Endothelial cell of umbilical vein (primary cell): ENCODE results near the gene TLR9. TPM values are rescaled to one million over a fixed set of nuclear protein-coding genes. Genes with fewer than 3 reads are reported as not detected.

Source experiments
- BruUV-seq: library from RNA; stranded (reverse); fragments of 400-500 nt; replicated peaks from 2 replicates; lab custom pipeline; 2021; lab: Mats Ljungman, UMichigan
- CTCF ChIA-PET: fragments of 300-600, 350-600 bp; sonication (Branson Sonifier 250); formaldehyde crosslinking; loops from one replicate; lab custom pipeline; 2021; ENCODE audit warnings: antibody characterized with exemption, inconsistent platforms; lab: Charles Lee
- POLR2A ChIA-PET: fragments of 300-600, 350-600 bp; sonication (Branson Sonifier 250); formaldehyde crosslinking; loops from one replicate; lab custom pipeline; 2021; ENCODE audit warnings: antibody characterized with exemption, inconsistent platforms; lab: Charles Lee
- DNase-seq: peaks from one replicate; pipeline ENCODE4 v3.0.0-alpha.2; 2011; ENCODE audit warnings: low read depth, low spot score
- FAIRE-seq: peaks from 2 replicates; lab custom pipeline; 2011; peaks lifted over from hg19 to GRCh38; lab: Jason Lieb, UNC
- H2AFZ ChIP-seq: 2 replicates; pipeline ENCODE4 v1.6.0; 2012; ENCODE audit warnings: low read depth, low read length, control low read depth, inconsistent platforms
- H3K27ac ChIP-seq: 2 replicates; pipeline ENCODE4 v1.5.1; 2011; ENCODE audit warnings: low read depth, mild to moderate bottlenecking, control low read depth, low read length, moderate library complexity; ENCODE audit not compliant: insufficient read depth
- H3K27me3 ChIP-seq, 2 experiments: 2 replicates each; pipeline versions ENCODE4 v1.6.0 to v1.6.1; 2011; ENCODE audit warnings: low read length in 2 of 2, mixed read lengths in 1 of 2; ENCODE audit not compliant: control insufficient read depth in 2 of 2, insufficient read depth in 2 of 2
- H3K36me3 ChIP-seq, 2 experiments: 2 replicates in 1 of 2; 3 replicates in 1 of 2; pipeline ENCODE4 v1.5.1; 2011; ENCODE audit warnings: low read length in 2 of 2, mild to moderate bottlenecking in 1 of 2, moderate library complexity in 1 of 2; ENCODE audit not compliant: control insufficient read depth in 2 of 2, insufficient read depth in 2 of 2; ENCODE audit errors: extremely low read depth in 1 of 2
- H3K4me1 ChIP-seq: 3 replicates; pipeline ENCODE4 v1.5.1; 2011; ENCODE audit warnings: mild to moderate bottlenecking, low read length; ENCODE audit not compliant: control insufficient read depth, insufficient read depth; ENCODE audit errors: extremely low read depth
- H3K4me2 ChIP-seq: 2 replicates; pipeline ENCODE4 v1.6.1; 2011; ENCODE audit warnings: low read length, control low read depth, mixed read lengths; ENCODE audit not compliant: insufficient read depth
- H3K4me3 ChIP-seq, 3 experiments: fragments of 200-600 bp in 1 of 3; sonication (generic), shearing (Covaris generic) in 1 of 3; replicated peaks in 1 of 3; 2 replicates each; pipeline ENCODE4 v1.5.1; 2011 to 2016; ENCODE audit warnings: control low read depth in 3 of 3, low read length in 3 of 3, mild to moderate bottlenecking in 2 of 3, inconsistent platforms in 1 of 3, low read depth in 1 of 3, moderate library complexity in 1 of 3; ENCODE audit not compliant: insufficient read depth in 1 of 3
- H3K79me2 ChIP-seq: 2 replicates; pipeline ENCODE4 v1.6.0; 2012; ENCODE audit warnings: low read length, inconsistent platforms; ENCODE audit not compliant: control insufficient read depth, insufficient read depth
- H3K9ac ChIP-seq: replicated peaks from 2 replicates; pipeline ENCODE3; 2011; ENCODE audit warnings: low read length, control low read depth; ENCODE audit not compliant: insufficient read depth; ENCODE audit errors: extremely low read depth
- H3K9me1 ChIP-seq: replicated peaks from 3 replicates; pipeline ENCODE4 v1.6.0; 2011; ENCODE audit warnings: mild to moderate bottlenecking, low read length; ENCODE audit not compliant: control insufficient read depth, insufficient read depth; ENCODE audit errors: extremely low read depth
- H3K9me3 ChIP-seq: replicated peaks from 2 replicates; pipeline ENCODE4 v1.5.1; 2012; ENCODE audit warnings: low read length, inconsistent platforms; ENCODE audit not compliant: control insufficient read depth, insufficient read depth
- H4K20me1 ChIP-seq: replicated peaks from 2 replicates; pipeline ENCODE3; 2011; ENCODE audit warnings: mild to moderate bottlenecking, low read length; ENCODE audit not compliant: control insufficient read depth, insufficient read depth; ENCODE audit errors: extremely low read depth
- CTCF ChIP-seq, 2 donors: IDR thresholded peaks; 1 replicate in 1 of 2; 2 replicates in 1 of 2; pipeline ENCODE4 v1.5.1; 2011; ENCODE audit warnings: low read length in 2 of 2, mild to moderate bottlenecking in 2 of 2, moderate library complexity in 2 of 2, control low read depth in 1 of 2, inconsistent platforms in 1 of 2, low read depth in 1 of 2; ENCODE audit not compliant: insufficient read depth in 1 of 2; ENCODE audit errors: extremely low read depth in 1 of 2
- EZH2 ChIP-seq: IDR thresholded peaks from 2 replicates; pipeline ENCODE4 v1.6.1; 2012; ENCODE audit warnings: borderline replicate concordance, low read depth, mild to moderate bottlenecking, moderate library complexity, low read length, inconsistent platforms; ENCODE audit not compliant: severe bottlenecking
- FOS ChIP-seq: IDR thresholded peaks from 2 replicates; pipeline ENCODE4 v1.6.1; 2011; ENCODE audit warnings: mild to moderate bottlenecking, low read length, moderate library complexity, borderline replicate concordance; ENCODE audit not compliant: insufficient read depth
- GATA2 ChIP-seq: IDR thresholded peaks from 2 replicates; pipeline ENCODE4 v1.7.0; 2011; ENCODE audit warnings: low read depth, mild to moderate bottlenecking, moderate library complexity, mixed read lengths, low read length; ENCODE audit not compliant: insufficient read length, insufficient read depth
- JUN ChIP-seq: IDR thresholded peaks from 2 replicates; pipeline ENCODE4 v1.6.1; 2011; ENCODE audit warnings: borderline replicate concordance, low read depth; ENCODE audit not compliant: insufficient read length, insufficient read depth
- MAX ChIP-seq: IDR thresholded peaks from 2 replicates; pipeline ENCODE4 v1.6.1; 2011; ENCODE audit not compliant: insufficient read depth, insufficient read length
- MYC ChIP-seq: IDR thresholded peaks from one replicate; pipeline ENCODE4 v1.6.1; 2011; ENCODE audit warnings: mild to moderate bottlenecking, low read depth, low read length
- POLR2A ChIP-seq: IDR thresholded peaks from 2 replicates; pipeline ENCODE4 v1.6.1; 2012; ENCODE audit warnings: low read depth, mild to moderate bottlenecking, control low read depth, low read length
- POLR2AphosphoS5 ChIP-seq: IDR thresholded peaks from 2 replicates; pipeline ENCODE4 v1.6.1; 2012; ENCODE audit warnings: low read depth, mild to moderate bottlenecking, control low read depth, low read length, moderate library complexity; ENCODE audit not compliant: insufficient read depth
- dilution Hi-C: fragments of 300-500 bp; cut with MboI; formaldehyde crosslinking; loops from one replicate; pipeline ENCODE4 v1.15.0; 2019; ENCODE audit warnings: low sequenced_read_pairs; ENCODE audit not compliant: extremely low pct_ligation_motif_present
- intact Hi-C: fragments of 100-400 bp; cut with micrococcal nuclease; formaldehyde crosslinking; loops from one replicate; pipeline ENCODE4 v1.10.0; 2022
- polyA plus RNA-seq, 4 experiments: library from polyadenylated mRNA; depleted of rRNA in 3 of 4; stranded (reverse) in 3 of 4; unstranded in 1 of 4; fragments of >200 nt; gene quantifications; 2 replicates each; pipeline versions ENCODE4 v1.2.1 to v1.2.3, GENCODE V29; 2011 to 2012; ENCODE audit warnings: missing spikeins in 1 of 4
- total RNA-seq: library from RNA; stranded (reverse); gene quantifications from 2 replicates; pipeline ENCODE4 v1.2.3, GENCODE V29; 2021

The TLR9 gene
- total and polyA plus RNA-seq, 2 donors (not counting 3 experiments of a cell fraction or from before 2014, with no cell fraction given): not detected

DNA sequence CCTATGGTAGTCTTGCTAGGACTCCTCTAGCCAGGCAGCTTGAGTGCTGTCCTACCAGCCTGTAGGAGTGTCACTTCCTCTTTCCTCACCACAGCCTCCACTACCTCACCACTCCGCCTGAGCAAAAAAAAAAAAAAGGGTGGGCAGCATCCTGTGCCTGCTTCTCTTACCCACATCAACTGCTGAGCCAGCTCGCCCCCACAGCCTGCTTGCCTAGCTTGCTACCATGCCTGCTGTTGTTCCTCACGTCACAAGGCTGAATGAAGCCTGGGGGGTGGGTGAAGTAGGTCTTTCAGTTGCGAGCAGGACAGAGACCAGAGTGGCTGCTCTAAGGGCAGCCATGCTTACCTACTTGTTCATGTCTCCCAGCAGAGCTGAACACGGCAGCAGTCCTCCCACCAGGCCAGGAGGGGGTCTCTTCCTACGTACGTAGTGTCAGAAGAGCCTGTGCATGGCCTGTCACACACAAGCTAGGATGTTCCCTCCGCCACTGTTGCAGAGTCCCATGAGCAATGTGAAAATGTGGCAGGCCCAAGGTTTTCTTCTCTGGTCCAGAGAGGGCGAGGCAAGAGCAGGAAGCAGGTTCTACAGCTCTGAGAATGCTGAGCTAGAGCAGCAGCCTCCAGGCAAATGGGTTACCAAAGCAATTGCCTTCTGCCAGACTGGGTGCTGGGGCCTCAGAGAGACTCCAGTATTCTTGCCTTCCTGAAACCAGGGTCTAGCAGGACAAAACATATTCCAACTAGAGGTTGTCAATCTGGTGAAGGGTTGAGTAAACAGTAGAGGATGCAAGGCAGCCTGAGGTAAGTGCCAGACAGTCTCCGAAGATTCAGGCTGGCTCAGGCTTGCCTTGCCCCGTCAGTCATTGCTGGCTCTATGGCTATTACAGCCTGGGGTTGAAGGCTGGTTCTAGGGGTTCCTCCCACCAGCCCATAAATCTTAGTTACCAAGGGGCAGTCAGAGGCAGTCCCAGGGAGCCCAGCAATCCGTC lies 28.2 kb upstream of the TLR9 start:
- Histone ChIP-seq H3K4me1 (peaks cover 6% of the 10 kb centered on the region), H3K27ac (no peak overlapping the region), H3K4me3 (no peak overlapping the region), H3K4me2 (no peak overlapping the region), H3K27me3 (no peaks in the 10 kb centered on the region), H3K9me1 (no peaks in the 10 kb centered on the region), H3K36me3 (peaks cover 26 to 55% of the 10 kb centered on the region in 2 experiments), H2AFZ (no peak overlapping the region), H4K20me1 (no peaks in the 10 kb centered on the region), H3K79me2 (peaks cover 28% of the 10 kb centered on the region), H3K9me3 (no peaks in the 10 kb centered on the region), H3K9ac (no peak overlapping the region)
- intact Hi-C loops (no loop called here), dilution Hi-C loops (no loop called here)
- TF ChIP-seq MYC: no peak
- TF ChIP-seq GATA2: no peak
- TF ChIP-seq EZH2: no peak
- no peak for TF ChIP-seq POLR2A
- TF ChIP-seq MAX: no peak
- TF ChIP-seq CTCF (IDR thresholded peaks at IDR 0.05; ENCODE audit: extremely low read depth in 1 of 2, insufficient read depth in 1 of 2, low read depth in 1 of 2, low read length in 2 of 2): no peak
- TF ChIP-seq POLR2AphosphoS5: no peak
- no peak for TF ChIP-seq JUN
- no peak for TF ChIP-seq FOS
- ChIA-PET POLR2A (no interaction called here), CTCF (interaction anchor here (1.1 to 2.1 kb wide), 6 partner anchors 13 to 82 kb away, joined by 3 to 8 read pairs (median 4); no protein-coding TSS in a partner anchor)
- DNase-seq (peak; percentile 22), FAIRE-seq (no peak)
- BruUV-seq: no TSS peak
